8988T (cell line): Measurements from ENCODE around the gene SECISBP2L.

Experiments used
- DNase-seq: peaks from one replicate; pipeline ENCODE4 v3.0.0; 2011

The SECISBP2L gene

GRCh38 chr15:49055630-49056029 lies 9.4 kb upstream of the SECISBP2L start:
- no peak for DNase-seq

GRCh38 chr15:49052662-49053061 lies 6.4 kb upstream of the SECISBP2L start:
- DNase-seq: no peak

GRCh38 chr15:49047456-49047855 lies 1.2 kb upstream of the SECISBP2L start:
- no peak for DNase-seq

- DNase-seq: no peak
Measured at GRCh38 chr15:49045751-49046219, 461 bp downstream of the SECISBP2L start.

- DNase-seq: no peak
Measured at GRCh38 chr15:49044766-49045606, 1.3 kb downstream of the SECISBP2L start.

GRCh38 chr15:49044002-49044401 lies 2.2 kb downstream of the SECISBP2L start:
- DNase-seq: no peak

- no peak for DNase-seq
Measured at GRCh38 chr15:49042165-49042564, 4.1 kb downstream of the SECISBP2L start.

- DNase-seq: no peak
Measured at GRCh38 chr15:49041426-49041825, 4.8 kb downstream of the SECISBP2L start.

- DNase-seq: no peak
Measured at GRCh38 chr15:49040151-49040550, 6.1 kb downstream of the SECISBP2L start.

GRCh38 chr15:49038382-49038781 lies 7.9 kb downstream of the SECISBP2L start:
- DNase-seq: no peak

- no peak for DNase-seq
Measured at GRCh38 chr15:49037546-49037940, 8.7 kb downstream of the SECISBP2L start.

- DNase-seq: no peak
Measured at GRCh38 chr15:49036650-49037545, 9.3 kb downstream of the SECISBP2L start.

- DNase-seq: no peak
Measured at GRCh38 chr15:49035825-49036224, 10.4 kb downstream of the SECISBP2L start.

- DNase-seq: no peak
Measured at GRCh38 chr15:49032601-49033145, 13.6 kb downstream of the SECISBP2L start.

GRCh38 chr15:49031804-49032203 lies 14.4 kb downstream of the SECISBP2L start:
- no peak for DNase-seq

- DNase-seq: no peak
Measured at GRCh38 chr15:49026700-49027099, 19.5 kb downstream of the SECISBP2L start.

- no peak for DNase-seq
Measured at GRCh38 chr15:49024840-49025239, 21.4 kb downstream of the SECISBP2L start.

- no peak for DNase-seq
Measured at GRCh38 chr15:49023354-49023753, 22.9 kb downstream of the SECISBP2L start.

- no peak for DNase-seq
Measured at GRCh38 chr15:49015896-49016295, 30.4 kb downstream of the SECISBP2L start.

- no peak for DNase-seq
Measured at GRCh38 chr15:48999314-48999713, 46.9 kb downstream of the SECISBP2L start.

GRCh38 chr15:48996276-48996675 lies 50.0 kb downstream of the SECISBP2L start:
- DNase-seq: no peak

GRCh38 chr15:48993380-48993779 lies 52.9 kb downstream of the SECISBP2L start:
- no peak for DNase-seq

GRCh38 chr15:48992545-48992944 lies 53.7 kb downstream of the SECISBP2L start:
- no peak for DNase-seq
